SH-SY5Y (cell line): ENCODE measurements around the gene NISCH.

ENCODE experiments used
- GATA2 ChIP-seq: IDR thresholded peaks from 2 replicates; pipeline ENCODE4 v1.6.1; 2011; ENCODE audit warnings: mild to moderate bottlenecking, low read depth, low read length
- GATA3 ChIP-seq: IDR thresholded peaks from 2 replicates; pipeline ENCODE4 v1.6.1; 2011; ENCODE audit warnings: low read depth, mild to moderate bottlenecking, low read length, moderate library complexity

DNA sequence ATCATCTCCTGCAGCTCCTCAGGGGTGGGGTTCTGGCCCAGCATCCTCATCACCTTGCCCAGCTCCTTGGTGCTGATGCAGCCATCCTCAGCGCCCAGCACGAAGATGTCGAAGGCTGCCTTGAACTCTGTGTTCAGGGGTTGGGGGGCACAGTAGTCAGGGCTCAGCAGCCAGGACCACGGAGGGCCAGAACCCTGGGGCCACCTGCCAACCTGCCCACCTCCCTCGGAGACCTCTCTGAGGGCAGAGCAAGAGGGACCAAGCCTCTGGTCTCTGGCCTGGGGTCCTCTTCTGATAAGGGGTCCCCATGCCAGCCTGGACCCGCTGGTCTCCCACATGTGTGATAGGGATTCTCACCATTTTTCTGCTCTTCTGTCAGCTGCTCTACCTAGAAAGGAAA lies 3.3 kb upstream of the NISCH start:
- TF ChIP-seq GATA3, result no peak
- no peak for TF ChIP-seq GATA2
